Transverse colon (tissue), 4 donors: ENCODE results near the gene CCDC201.
A peak's percentile ranks its signal among the peaks of the same experiment; 100 is the strongest.

Experiments
- CTCF ChIP-seq, 5 experiments: fragments of 200-600 bp in 3 of 5; fragments of 450-650 bp in 2 of 5; sonication (generic) in 3 of 5; IDR thresholded peaks; 1 replicate in 2 of 5; 2 replicates in 3 of 5; pipeline ENCODE4 v1.5.1; 2016 to 2017; ENCODE audit warnings: antibody characterized with exemption in 5 of 5, inconsistent platforms in 3 of 5, mild to moderate bottlenecking in 2 of 5, moderate library complexity in 1 of 5
- EP300 ChIP-seq: sonication (generic); formaldehyde crosslinking; IDR thresholded peaks from one replicate; pipeline ENCODE4 v1.6.1; 2017; ENCODE audit warnings: antibody characterized with exemption, low read depth
- POLR2A ChIP-seq: fragments of 450-650 bp; IDR thresholded peaks from one replicate; pipeline ENCODE4 v1.6.1; 2016; ENCODE audit warnings: antibody characterized with exemption, mild to moderate bottlenecking, moderate library complexity
- POLR2AphosphoS5 ChIP-seq, 3 donors: sonication (generic); formaldehyde crosslinking; IDR thresholded peaks; one replicate each; pipeline ENCODE4 v1.6.1; 2016; ENCODE audit warnings: antibody characterized with exemption in 3 of 3

- TF ChIP-seq CTCF (IDR thresholded peaks at IDR 0.05) (peak; percentile 74 to 96 (median 93)), POLR2AphosphoS5 (IDR thresholded peaks at IDR 0.05) (no peak), EP300 (no peak), POLR2A (no peak)
These were observed 44.8 kb upstream of the CCDC201 start for GRCh38 chr7:45917658-45918057.
